GM10847 (cell line): ENCODE results near the gene DMRTB1.

Experiments used
- POLR2A ChIP-seq: IDR thresholded peaks from 2 replicates; pipeline ENCODE4 v1.6.1; 2011; ENCODE audit not compliant: insufficient read length; ENCODE audit errors: extremely low read depth

DMRTB1 gene

GRCh38 chr1:53507116-53507820 is 48.1 kb downstream of the DMRTB1 start:
- TF ChIP-seq POLR2A: no peak

- TF ChIP-seq POLR2A: no peak
These were observed 49.1 kb downstream of the DMRTB1 start for GRCh38 chr1:53508056-53508990.

GRCh38 chr1:53508991-53509666 is 49.9 kb downstream of the DMRTB1 start:
- no peak for TF ChIP-seq POLR2A

- TF ChIP-seq POLR2A: no peak
These were observed 50.6 kb downstream of the DMRTB1 start for GRCh38 chr1:53509775-53510174.

GRCh38 chr1:53510215-53510614 is 51.0 kb downstream of the DMRTB1 start:
- TF ChIP-seq POLR2A: no peak

GRCh38 chr1:53511323-53511932 is 52.2 kb downstream of the DMRTB1 start:
- no peak for TF ChIP-seq POLR2A

- no peak for TF ChIP-seq POLR2A
These were observed 53.0 kb downstream of the DMRTB1 start for GRCh38 chr1:53511933-53512806.

GRCh38 chr1:53512807-53513755 is 53.9 kb downstream of the DMRTB1 start:
- no peak for TF ChIP-seq POLR2A

- no peak for TF ChIP-seq POLR2A
These were observed 54.6 kb downstream of the DMRTB1 start for GRCh38 chr1:53513846-53514245.

GRCh38 chr1:53514436-53514835 is 55.2 kb downstream of the DMRTB1 start:
- TF ChIP-seq POLR2A: no peak

- no peak for TF ChIP-seq POLR2A
These were observed 57.0 kb downstream of the DMRTB1 start for GRCh38 chr1:53516181-53516580.
